ENCODE data around the gene PXDN.
"Not testable (repeated sequence)": the region's sequence is repeated elsewhere in the genome, so short reads cannot be mapped to it uniquely, and the experiment has no call there.

PXDN gene

GRCh38 chr2:1774929-1775328, 30.6 kb upstream of the PXDN start:
- DNase-seq (ENCODE audit: low read depth): no peak

GRCh38 chr2:1773883-1774282, 29.6 kb upstream of the PXDN start:
- DNase-seq (ENCODE audit: low read depth): no peak

- no peak for DNase-seq (ENCODE audit: low read depth)
Measured at GRCh38 chr2:1772471-1773267, 28.4 kb upstream of the PXDN start.

- no peak for DNase-seq (ENCODE audit: low read depth)
Measured at GRCh38 chr2:1771626-1772280, 27.4 kb upstream of the PXDN start.

GRCh38 chr2:1770566-1771380, 26.5 kb upstream of the PXDN start:
- DNase-seq (ENCODE audit: low read depth): no peak

- no peak for DNase-seq (ENCODE audit: low read depth)
Measured at GRCh38 chr2:1769703-1770422, 25.5 kb upstream of the PXDN start.

GRCh38 chr2:1767939-1768691, 23.8 kb upstream of the PXDN start:
- DNase-seq (ENCODE audit: low read depth): no peak

GRCh38 chr2:1766851-1767811, 22.8 kb upstream of the PXDN start:
- no peak for DNase-seq (ENCODE audit: low read depth)

GRCh38 chr2:1766425-1766824, 22.1 kb upstream of the PXDN start:
- DNase-seq (ENCODE audit: low read depth): no peak

GRCh38 chr2:1765201-1765600, 20.9 kb upstream of the PXDN start:
- not testable (repeated sequence) for DNase-seq (ENCODE audit: low read depth)

- no peak for DNase-seq (ENCODE audit: low read depth)
Measured at GRCh38 chr2:1759611-1759930, 15.3 kb upstream of the PXDN start.

- no peak for DNase-seq (ENCODE audit: low read depth)
Measured at GRCh38 chr2:1758774-1759610, 14.7 kb upstream of the PXDN start.

- DNase-seq (ENCODE audit: low read depth): no peak
Measured at GRCh38 chr2:1758171-1758570, 13.9 kb upstream of the PXDN start.

GRCh38 chr2:1757567-1757966, 13.3 kb upstream of the PXDN start:
- DNase-seq (ENCODE audit: low read depth): no peak

GRCh38 chr2:1757146-1757545, 12.8 kb upstream of the PXDN start:
- not testable (repeated sequence) for DNase-seq (ENCODE audit: low read depth)

- no peak for DNase-seq (ENCODE audit: low read depth)
Measured at GRCh38 chr2:1756456-1756855, 12.1 kb upstream of the PXDN start.

- DNase-seq (ENCODE audit: low read depth): no peak
Measured at GRCh38 chr2:1755436-1756191, 11.3 kb upstream of the PXDN start.

GRCh38 chr2:1754461-1755170, 10.3 kb upstream of the PXDN start:
- DNase-seq (ENCODE audit: low read depth): no peak

Measured in non-pigmented ciliary epithelial cell (primary cell).